DMS 273 (cell line): Measurements from ENCODE around the gene MTIF2.
"Not testable (repeated sequence)": the region's sequence is repeated elsewhere in the genome, so short reads cannot be mapped to it uniquely, and the experiment has no call there.

Experiments
- DNase-seq: peaks from one replicate; lab custom pipeline; 2025; ENCODE audit not compliant: unreplicated experiment; lab: John Stamatoyannopoulos, UW

Gene MTIF2

DNA sequence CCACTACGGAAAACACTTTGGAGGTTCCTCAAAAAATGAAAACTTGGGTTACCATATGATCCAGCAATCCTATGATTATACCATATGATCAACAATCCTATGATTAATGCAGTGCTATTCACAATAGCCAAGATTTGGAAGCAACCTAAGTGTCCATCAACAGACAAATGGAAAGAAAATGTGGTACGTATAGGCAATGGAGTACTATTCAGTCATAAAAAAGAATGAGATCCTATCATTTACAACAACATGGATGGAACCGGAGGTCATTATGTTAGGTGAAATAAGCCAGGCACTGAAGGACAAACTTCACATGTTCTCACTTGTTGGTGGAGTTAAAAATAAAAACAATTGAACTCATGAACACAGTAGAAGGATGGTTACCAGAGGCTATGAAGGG is 64.5 kb downstream of the MTIF2 start:
- DNase-seq: no peak

DNA sequence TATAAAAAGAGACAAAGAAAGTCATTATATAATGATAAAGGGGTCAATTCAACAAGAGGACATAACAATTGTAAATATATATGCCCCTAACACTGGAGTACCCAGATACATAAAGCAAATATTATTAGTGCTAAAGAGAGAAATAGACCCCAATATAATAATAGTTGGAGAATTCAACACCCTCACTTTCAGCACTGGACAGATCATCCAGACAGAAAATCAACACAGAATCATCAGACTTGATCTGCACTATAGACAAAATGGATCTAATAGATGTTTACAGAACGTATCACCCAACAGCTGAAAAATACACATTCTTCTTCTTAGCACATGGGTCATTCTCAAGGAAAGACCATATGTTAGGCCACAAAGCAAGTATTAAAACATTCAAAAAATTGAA is 68.6 kb downstream of the MTIF2 start:
- DNase-seq: no peak

GRCh38 chr2:55196526-55196925 is 72.5 kb downstream of the MTIF2 start:
- DNase-seq: no peak

- not testable (repeated sequence) for DNase-seq
Measured at GRCh38 chr2:55191888-55192287, 77.1 kb downstream of the MTIF2 start.

GRCh38 chr2:55186837-55187236 is 82.2 kb downstream of the MTIF2 start:
- not testable (repeated sequence) for DNase-seq
